ENCODE measurements around the gene RDX.

RDX gene

GRCh38 chr11:110169738-110170137, 126.7 kb downstream of the RDX start:
- no peak for DNase-seq

- no peak for DNase-seq
These were observed 128.2 kb downstream of the RDX start for GRCh38 chr11:110168033-110168803.

DNA sequence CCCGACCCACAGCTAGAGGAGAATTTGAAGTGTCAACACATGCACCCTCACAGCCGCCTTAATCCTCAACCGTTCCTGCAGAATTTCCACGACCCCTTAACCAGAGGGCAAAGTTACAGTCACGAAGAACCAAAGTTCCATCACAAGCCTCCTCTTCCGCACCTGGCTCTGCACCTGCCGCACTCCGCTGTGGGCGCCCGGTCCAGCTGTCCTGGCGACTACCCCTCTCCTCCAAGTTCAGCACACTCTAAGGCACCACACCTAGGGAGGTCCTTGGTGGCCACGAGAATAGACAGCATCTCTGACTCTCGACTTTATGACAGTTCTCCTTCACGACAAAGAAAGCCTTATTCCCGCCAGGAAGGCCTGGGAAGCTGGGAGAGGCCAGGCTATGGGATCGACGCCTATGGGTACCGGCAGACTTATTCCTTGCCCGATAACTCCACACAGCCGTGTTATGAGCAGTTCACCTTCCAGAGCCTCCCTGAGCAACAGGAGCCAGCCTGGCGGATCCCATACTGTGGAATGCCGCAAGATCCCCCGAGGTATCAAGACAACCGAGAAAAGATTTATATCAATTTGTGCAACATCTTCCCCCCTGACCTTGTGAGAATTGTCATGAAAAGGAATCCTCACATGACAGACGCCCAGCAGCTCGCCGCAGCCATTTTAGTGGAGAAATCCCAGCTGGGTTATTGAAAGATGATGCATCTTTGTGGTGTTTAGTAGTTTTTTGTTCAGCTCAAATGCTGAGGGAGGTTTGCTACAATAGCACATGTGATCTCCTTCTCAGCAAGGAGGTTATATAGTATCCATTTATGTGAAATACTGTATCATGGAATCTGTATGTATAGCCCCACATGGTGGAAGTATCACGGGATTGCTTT, 131.1 kb downstream of the RDX start:
- no peak for DNase-seq

- no peak for DNase-seq
These were observed 134.2 kb downstream of the RDX start for GRCh38 chr11:110162216-110162615.

- DNase-seq = no peak
These were observed 135.4 kb downstream of the RDX start for GRCh38 chr11:110161061-110161460.

DNA sequence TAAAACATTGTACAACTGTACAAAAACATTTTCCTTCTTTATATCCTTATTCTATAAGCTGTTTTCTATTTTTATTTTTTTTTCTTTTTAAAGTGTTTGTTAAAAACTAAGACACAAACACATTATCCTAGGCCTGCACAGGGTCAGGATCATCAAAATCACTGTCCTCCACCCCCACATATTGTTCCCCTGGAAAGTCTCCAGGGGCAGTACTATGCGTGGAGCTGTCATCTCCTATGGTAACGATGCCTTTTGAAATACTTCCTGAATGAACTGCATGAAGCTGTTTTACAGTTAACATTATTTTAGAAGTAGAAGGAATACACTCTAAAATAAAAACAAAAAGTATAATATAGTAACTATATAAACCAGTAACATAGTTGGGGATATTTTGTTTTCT, 136.0 kb downstream of the RDX start:
- DNase-seq = no peak

GRCh38 chr11:110160016-110160415, 136.4 kb downstream of the RDX start:
- no peak for DNase-seq

DNA sequence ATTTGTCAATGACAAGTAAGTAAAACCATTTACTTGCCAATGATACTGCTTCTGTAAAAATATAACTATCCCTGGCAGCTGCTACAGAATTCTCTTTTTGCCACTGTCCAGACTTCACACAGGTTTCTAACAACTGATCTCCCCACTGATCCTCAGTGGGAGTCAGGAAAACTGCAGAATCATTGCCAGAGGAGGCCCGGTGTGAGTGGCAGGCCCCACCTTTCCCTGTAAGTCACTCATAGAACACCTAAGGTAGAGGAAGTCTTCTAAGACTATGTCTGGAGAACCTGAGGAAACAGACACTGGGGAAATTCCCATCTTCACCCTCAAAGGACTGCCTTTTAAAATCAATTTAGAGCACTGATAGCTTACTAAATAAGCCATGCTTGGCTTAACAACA, 136.9 kb downstream of the RDX start:
- DNase-seq = no peak

- no peak for DNase-seq
These were observed 137.9 kb downstream of the RDX start for GRCh38 chr11:110158317-110159200.

GRCh38 chr11:110156503-110156902, 139.9 kb downstream of the RDX start:
- no peak for DNase-seq

GRCh38 chr11:110153474-110153873, 142.9 kb downstream of the RDX start:
- DNase-seq = no peak

DNA sequence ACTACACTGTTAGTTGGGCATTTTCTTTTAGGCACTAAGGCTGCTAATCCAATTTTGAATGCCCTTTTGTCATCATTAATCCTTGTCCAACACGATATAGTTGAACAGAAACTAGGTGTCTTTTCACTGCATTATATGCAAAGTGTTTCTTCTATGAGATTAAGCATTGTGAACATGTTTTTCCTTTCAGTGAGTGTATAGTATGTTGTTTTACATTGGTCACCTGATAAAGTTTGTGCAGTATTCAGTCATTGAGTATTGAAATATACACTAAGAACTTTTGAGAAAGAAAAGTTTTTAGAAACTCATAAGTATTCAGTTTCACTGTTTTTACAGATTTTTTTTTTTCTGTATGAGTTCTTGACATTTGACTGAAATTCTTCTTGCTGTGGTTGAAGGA, 144.2 kb downstream of the RDX start:
- no peak for DNase-seq

DNA sequence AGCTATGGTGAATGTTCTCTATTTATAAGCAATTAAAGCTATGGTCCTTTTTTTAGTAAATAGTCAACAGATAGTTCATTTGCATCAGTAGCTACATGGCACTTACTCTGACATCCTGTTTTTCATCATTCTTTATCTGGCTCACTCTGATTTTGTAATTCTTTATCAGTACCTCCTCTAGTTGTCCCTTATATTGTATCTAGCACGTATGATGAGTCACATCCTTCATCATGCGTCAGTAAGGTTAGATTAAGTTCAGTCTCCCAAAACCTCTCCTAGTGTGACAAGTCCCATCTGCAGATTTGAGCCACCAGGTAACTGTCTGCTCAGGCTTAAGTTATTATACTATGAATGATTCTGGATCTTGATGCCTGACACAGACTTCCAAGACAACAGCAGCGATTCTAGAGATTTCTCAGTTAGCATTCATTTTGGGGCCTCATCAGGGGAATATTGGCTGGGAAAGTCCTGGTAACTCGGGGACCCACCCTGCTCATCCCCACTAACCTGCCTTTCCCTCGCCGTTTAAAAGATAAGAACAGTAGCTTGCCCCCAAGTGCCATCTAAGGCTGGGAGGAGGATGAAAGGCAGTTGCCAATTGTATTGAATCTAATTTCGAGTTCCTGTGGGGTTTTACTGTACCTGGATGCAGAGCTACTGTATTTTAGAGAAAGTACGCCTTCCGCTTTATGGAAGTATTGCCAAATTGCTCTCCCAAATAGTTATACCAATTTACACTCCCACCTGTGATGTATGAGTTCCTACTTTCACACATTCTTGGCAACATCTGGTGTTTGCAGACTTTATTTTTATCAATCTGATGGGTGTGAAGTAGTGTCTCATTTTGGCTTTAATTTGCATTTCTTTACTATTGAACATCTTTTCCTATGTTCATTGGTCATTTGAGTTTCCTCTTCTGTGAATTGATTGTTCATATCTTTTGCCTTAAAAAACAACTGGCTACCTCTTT, 147.4 kb downstream of the RDX start:
- DNase-seq = peak in 2 of 3 donors; percentile 48 to 50

DNA sequence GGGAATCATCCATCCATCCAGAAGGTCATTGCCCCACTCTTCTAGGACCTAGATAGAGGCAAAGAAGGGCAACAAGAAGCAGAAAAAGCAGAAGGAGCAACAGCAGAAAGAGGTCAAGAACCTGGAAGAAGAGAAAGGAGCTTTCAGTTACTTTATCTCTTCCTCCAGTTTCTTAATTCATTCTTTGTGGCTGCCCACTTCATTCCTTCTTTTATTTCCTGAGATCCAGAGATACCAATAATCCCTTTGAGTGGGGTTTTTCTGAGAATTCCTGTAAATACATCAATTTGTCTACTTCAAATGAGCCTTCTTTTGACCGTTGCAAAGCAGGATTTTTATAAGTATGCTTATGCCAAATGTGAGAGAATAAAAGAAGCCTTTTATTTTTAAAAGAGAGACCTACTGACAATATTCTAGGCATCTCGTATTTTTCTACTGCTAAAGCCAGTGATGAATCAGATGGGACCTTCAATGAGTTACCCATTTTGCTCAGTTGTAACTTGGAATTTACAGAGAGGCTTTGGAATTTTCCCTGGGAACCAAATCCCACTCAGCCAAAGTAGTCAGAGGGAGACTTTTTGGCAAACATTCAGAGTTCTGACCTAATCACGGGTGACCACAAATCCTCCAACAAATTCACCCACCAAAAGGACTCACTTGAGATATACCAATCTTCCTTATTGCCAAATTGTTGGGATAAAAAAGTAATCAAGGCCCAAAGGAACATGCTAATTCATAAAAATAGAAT, 148.3 kb downstream of the RDX start:
- DNase-seq = peak; percentile 55 to 73 (median 70)

DNA sequence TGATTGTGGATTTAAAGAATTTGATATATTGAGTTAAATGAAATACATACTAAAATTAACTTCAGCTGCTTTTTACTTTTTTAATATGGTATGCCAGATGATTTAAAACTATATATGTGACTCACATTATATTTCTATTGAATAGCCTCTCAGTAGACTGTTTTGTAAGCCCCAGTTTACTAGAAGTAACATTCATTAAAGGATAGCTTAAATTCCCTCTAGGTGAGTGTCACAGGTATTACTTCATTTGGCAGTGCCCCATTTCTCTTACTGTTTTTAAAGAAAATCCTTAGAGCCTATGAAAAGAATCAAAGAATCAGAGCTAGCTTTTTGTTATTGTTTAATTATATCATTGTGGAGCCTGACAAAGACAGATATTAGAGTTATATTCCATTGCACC, 154.6 kb downstream of the RDX start:
- no peak for DNase-seq

DNA sequence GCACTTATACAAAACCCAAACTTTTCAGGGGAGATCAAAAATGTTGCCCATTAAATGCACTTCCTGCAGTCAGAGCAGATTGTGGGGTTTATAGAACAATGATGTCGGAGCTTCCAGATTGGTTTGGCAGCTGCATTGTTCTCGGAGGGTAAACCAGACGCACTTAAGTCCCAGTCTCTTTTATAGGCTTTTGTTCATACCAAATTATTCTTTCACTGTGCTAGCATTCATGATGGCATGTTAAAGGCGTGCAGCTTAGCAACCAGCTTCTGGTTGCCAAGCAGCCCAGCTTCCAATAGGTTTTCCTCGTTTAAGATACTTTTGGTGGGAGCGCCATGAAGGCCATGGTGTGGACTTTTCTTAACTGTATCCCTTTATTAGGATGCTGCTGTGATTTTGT, 162.3 kb downstream of the RDX start:
- no peak for DNase-seq

DNA sequence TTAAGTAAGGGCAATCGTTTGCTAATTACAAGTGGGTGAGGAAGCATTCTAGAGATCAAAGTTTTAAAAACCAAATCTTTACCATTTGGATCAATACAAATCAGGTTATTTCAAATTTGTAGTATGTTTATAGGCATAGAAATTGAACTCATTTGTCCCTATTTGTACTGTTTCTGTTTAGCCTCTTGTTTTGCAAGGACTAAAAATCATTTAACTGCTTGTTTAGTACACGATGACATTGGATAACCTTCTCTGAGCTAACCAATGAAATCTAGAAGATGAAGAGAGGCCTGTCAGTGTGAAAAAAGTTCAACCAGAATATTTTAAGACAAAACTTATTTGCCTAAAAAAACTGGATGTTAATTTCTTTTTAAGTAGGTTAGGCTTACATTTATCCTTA, 163.3 kb downstream of the RDX start:
- no peak for DNase-seq

DNA sequence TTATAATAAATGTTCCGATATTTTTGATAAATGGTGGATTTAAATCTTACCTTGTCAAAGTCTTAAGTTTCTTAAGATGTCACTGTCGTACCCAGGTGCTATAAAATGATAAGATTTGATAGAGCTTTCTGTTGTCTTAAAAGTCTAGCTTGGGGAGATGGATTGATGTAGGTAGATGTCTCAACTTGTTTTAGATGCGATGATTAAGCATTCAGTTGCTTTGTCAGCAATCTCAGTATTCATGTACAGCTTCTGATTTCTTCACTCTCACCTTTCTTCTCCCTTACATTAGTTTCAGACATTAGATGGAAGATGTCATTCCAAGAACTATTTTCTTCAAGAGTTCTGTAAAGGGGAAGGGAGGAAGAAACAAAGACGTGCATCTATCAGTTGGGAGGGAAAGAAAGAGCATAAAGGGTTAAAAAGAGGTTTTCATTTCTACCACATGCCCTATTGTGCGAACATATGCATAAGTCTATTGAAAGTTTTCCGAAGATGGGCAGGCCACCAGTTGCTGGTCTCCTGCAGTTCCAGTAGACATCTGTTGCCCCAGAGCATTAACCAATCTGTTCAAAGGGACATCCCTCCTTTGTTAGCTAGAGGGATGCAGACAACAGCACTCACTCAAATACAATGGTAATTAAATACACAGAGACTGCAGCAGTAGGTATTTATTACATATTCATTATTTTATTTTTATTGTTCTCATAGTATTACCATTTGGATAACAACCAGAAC, 164.9 kb downstream of the RDX start:
- DNase-seq = no peak

- no peak for DNase-seq
These were observed 165.7 kb downstream of the RDX start for GRCh38 chr11:110130642-110131238.

DNA sequence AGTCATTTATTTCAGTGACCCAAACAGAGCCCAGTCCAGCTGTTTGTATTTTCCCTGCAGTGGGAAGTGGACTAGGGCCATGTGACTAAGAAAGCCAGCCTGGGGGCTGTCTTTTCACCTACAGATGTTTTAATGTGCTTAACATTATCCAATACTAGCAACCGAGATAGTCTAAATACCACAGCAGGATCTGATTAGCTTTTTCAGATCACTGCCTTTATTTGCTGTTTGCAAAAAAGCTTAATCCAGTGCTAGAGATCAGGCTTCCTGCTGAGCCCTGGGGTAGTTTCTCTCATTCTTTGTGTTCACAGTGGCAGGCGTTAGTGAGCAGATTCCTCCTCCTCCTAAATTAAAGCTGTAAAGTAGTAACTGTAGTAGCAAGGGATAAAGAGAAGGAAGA, 168.3 kb downstream of the RDX start:
- no peak for DNase-seq
